CD4-positive, alpha-beta T cell treated with Interferon gamma for 1 hour (primary cell): ENCODE data around the gene NRDE2.

Experiments used
- DNase-seq: peaks from one replicate; pipeline ENCODE4 v3.0.0-alpha.2; 2020

Gene NRDE2

DNA sequence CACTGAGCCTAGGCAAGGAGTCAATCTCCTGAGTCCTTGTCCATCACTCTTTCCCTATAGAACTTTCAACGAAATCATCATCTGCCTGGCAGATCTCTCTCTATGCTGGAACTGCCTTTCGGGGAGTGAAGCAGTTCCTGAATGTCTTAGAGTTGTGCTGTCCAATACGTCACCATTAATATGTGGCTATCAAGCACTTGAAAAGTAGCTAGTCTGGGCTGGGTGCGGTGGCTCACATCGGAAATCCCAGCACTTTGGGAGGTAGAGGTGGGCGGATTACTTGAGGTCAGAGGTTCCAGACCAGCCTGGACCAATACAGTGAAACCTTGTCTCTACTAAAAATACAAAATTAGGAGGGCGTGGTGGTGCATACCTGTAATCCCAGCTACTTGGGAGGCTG, 35.1 kb downstream of the NRDE2 start:
- DNase-seq = no peak

DNA sequence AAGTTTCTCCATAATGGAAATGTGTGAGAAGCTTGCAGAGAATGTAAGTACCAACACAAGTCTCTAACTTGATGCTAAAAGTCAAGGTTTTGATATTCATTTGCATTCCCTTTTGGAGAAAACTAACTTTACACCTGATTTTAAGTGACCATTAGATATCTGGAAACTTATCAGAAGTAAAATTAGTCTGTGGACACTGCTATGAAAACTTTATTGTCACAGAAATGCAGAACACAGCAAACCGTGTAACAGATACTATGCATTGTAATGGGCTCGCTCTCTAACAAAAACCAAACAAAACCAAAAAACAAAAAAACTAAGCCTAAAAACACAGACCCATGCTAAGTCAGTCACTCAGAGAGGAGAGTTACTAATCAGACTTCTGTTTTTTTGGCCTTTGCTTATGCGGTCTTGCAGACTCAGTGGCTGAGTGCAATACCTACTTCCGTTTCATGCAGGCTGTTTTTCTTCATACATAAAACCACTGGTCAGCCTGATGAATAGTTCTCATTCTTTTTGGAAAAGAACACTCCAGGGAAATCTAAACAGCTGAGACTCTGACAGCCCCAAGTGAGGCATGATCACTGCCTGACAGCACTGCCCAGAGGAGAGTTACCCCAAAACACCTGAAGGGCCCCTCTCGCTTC, 35.7 kb downstream of the NRDE2 start:
- no peak for DNase-seq

DNA sequence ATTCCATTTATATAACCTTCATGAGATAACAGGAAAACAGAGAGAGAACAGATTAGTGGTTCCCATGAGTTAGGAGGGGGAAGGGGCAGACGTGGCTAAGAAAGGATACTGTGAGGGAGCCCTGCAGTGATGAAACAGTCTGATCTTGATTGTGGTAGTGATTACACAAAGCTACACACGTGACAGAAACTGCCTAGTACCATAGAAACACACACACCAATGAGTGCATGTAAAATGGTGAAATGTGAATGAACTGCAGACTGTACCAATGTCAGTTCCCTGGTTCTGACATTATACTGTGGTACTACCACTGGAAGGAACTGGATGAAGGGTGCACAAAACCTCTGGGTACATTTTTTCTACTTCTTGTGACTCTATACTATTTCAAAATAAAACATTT, 36.9 kb downstream of the NRDE2 start:
- DNase-seq = no peak

DNA sequence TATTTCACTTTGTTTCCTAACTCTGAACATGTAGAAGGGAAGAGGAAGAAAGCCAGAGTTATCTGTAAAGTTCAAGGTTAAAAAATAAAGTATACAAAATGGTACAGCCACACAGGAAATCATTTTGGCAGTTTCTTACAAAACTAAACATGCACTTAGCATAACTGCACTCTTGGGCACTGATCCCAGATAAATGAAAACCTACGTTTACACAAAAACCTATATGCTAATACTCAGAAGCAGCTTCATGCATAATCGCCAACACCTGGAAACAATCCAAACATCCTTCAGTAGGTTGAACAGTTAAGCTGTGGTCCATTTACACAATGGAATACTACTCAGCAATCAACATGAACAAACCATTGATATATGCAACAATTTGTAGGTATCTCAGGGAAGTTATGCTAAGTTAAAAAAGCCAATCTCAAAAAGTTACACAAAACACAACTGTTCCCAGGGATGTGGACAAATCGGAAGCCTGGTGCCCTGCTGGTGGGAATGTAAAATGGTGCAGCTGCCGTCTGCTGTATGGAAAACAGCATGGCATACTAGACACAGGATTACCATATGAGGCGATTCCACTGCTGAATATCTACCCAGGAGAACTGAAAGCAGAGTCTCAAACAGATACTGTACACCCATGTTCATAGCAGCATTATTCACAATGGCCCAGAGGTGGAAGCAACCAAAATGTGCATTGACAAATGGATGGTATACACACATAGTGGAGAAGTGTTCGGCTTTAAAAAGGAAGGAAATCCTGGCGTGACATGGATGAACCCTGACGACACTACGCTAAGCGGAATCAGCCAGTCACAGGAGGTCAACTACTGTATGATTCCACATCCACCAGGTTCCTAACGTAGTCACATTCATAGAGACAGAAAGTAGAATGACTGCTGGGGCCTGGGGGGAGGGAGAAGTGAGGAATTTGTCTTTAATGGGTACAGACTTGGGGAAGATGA, 37.7 kb downstream of the NRDE2 start:
- no peak for DNase-seq

DNA sequence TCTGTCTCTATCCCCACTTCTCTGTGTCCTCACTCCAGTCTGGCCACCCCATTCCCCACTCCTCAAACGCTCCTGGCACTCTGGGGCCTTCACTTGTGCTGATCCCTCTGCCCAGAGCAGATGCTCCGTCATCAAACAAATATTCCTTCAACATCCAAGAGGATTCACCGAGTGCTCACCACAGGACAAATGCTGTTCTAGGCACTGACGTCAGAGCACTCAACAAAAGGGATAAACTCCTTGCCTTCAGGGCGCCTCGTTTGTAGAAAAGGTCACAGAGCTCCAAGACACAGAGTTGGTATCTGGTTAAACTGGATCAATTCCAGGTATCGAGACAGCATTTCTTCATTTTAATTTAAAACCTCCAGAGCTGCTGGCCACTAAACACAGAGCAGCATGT, 40.0 kb downstream of the NRDE2 start:
- no peak for DNase-seq

DNA sequence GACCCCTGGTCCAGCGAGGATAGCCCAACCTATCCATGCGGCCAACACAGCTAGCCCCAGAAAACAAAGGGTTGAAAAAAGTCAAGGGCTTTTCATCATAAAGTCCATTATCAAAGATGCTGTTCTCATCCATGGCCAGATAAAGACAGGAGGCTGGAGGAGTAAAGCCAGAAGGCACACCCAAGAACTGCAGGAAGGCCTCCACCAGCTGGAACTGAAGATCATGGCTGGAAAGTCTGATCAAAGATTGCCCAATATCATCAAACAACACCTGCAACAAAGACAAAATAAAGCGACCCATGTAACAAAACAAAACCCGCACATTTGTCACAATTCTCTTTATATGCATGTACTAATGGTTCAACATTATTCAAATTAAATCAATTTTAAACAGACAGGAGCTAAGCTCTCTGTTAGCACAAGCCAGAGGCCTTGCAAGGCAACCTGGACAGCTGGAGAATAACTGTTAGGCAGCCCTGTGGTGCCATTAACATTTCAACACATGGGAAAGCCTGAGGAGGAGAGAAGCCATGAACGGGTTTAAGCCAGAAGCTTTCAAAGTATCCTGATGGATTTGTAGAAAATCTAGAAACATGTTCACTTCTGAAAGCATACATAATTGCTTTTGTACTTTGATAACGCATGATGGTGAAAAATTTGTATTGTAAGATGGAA, 41.3 kb downstream of the NRDE2 start:
- no peak for DNase-seq

DNA sequence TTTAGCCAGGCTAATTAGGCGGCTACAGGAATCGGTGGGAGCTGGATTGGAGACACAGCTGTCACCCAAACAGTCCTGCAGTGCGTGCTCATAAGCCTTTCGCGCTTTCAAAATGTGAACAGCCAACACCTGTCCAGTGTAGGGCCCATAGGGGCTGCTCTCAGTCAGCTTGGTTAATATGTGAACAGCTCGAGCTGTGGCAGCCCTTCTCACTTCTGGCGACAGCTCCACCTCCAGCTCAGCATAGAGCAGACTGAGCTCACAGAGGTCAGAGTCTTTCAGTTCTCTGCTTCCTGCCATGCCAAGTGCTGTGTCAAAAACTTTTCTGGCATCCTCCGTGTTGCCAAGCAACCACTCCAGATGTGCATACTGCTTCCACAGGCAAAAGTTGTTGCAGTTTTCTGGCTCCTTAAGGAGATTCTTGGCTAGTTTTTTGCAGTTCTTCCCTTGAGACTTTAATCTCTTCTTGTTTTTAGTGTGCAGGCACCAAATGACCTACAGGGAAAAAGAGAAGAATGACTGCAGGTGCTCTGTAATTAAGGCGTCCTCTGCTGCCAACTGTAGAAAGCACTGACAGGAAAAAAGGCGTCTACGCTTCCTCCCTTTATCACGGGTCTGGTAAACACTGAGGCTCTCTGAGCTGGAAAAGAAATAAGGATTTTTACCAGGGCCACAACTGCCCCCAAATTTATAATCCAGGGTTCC, 42.9 kb downstream of the NRDE2 start:
- no peak for DNase-seq

DNA sequence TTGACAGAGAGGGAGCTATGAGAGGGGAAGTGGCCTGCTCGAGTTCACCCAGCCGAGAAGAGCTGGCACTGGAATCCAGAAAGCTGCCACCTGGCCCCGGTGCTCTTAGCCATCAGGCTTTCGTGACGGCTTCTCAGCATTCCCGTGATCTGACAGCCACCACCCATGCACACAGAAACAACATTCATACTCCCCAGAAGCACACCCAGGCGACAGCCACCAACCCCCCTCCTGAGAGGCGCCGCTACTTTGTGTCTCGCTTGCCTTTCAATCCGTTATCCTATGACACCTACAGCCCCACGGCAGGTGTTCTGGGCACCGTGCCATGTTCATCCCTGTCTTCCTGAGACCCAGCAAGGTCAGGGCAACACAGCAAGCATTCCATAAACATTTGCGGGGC, 44.0 kb downstream of the NRDE2 start:
- DNase-seq = no peak

DNA sequence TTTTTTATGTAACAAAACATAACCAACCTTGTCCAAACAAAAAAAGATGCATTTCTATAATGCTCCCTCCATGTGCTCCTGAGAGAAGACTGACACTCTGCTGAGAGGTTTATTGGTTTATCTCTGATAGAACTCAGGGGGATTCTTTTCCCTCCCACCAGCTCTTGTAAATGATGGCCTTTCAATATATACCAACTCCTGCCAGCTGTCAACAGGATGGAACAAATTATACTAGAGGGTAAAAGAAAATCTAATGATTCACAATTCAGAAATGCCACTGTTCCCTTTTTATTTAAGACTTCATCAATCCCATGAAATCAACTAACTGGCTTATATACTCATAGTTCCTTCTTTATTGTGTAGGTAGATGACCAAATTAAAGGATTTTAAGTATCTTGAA, 50.0 kb downstream of the NRDE2 start:
- DNase-seq = no peak

DNA sequence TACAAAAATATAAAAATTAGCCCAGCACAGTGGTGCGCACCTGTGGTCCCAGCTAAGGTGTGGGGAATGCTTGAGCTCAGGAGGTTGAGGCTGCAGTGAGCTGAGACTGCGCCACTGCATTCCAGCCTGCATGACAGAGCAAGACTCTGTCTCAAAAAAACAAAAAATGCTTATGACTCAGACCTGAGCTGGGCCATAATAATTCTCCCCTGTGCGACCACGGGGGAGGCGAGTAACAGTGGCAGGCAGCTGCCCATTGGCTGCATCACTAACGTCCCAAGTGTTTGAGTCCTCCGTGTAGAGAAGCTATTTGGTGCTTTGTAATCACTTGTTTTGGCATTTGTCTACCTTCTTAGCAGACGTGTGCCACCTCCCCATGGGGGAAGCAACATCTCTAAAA, 50.5 kb downstream of the NRDE2 start:
- no peak for DNase-seq

DNA sequence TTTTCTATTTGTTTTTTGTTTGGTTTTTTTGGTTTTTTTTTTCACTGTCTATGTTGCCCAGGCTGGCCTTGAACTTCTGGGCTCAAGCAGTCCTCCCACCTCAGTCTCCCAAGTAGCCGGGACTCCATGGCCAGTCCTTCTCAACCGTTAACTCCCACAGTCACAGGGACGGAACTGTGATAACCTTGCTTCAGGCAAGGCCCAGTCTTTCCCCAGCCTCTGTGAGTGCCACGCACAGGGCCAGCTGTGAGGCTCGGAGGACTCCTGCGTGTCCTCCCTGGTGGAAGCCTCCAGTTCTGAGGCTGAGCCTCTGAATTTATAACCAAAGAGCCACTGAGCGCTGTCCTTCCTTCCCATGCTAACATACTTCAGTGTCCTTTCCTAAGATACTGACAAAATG, 51.6 kb downstream of the NRDE2 start:
- no peak for DNase-seq

DNA sequence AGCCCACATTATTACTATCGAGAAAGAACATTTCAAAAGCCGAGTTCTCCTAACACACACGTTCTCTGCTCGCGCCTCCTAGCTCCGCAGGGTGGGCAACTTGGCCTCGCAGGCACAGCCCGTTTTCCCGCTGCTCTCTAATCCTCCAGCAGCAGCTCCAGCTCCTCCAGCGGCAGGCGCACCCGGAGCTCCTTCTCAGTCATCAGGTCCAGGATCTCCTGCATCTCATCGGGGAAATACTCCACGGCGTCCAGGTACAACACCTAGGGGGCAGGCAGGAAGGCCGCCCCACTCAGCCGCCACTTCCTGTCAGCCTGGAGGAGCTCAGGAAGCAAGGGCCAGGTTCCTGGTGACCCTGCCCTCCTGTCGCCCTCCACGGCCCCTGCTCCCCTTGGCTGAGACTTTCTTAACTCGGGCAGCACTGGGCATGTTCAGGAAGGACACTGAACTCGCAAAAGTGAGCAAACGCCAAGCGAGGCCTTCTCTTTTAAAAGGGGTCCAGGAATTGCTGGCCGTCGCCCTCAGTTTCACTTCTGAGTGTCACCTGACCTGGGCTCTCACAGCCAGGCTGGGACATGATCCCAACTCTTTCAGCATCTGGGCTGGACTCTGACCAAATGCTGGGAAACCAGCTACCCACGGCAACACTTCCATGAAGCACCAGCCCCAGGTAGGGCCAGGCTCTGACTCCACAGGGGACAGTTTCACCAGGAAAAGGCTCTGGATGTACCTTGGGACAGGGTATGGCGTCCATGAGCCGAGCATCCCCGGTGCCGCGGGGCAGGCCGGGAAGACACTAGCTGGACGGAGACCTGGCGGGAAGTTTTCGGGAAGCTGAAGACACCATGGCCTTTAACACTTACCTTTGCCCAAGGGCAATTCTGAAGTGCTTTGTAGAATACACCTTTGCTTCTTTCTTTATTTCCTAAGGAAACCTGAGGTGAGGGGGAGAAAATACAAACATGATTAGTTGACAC, 53.3 kb downstream of the NRDE2 start:
- DNase-seq = no peak

DNA sequence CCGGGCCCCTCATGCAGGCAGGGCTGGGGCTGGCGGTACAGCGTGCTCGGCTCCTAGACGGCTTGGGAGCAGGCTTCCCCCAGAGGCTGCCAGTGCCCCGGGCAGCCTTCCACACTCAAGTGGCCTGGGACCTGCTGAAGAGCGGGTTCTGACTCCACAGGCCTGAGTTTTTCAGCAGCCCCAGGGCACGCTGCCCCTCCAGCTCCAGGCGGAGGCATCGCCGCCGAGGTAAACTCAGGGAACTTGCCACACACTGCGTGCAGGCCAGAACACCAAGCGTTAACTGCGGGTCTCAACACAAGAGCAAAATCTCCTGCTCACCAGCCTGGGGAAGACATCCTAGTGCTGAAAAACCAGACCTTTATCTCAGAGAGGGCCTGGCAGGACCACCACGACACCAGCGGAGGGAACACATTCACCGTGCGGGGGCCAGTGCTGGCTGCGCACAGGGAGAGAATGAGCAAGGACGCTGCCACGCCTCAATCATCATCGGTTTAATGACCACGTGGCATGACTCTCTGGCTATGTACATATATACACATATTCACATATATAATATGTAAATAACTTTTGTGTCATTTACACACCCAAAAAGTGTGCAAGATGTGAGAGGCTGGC, 54.1 kb downstream of the NRDE2 start:
- no peak for DNase-seq

DNA sequence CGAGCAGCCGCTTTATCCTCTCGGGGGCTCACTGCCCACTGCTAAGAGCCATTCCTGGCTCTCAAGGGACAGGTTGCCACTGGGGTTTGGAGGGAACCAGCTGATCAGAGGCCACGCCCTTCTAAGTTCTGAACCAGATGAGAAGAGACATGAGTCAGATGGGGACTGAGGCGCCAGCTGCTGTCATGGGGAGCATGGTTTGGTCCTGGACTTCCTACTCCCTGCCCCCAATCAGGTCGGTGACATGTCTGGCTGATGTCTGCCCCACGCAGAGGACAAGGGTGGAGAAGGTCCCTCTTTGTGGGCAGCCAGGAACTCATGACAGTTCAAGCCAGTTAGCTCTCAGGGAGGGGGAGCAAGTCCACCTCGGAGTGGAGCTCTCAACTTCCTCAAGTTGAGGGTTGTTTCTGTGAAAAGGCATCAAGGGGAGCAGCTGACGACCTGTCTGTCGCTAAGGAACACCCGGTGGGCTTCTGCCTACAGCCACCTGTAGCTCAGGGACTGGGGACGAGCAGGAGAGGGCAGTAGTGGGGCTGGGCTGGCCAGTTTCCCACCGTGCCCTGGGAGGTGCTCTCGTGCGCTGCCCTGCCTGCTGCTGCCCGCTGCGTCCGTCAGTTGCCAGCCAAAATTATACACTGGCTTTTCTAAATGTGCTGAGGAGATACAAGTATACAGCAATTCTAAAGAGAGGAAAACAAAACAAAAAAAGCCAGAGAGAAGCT, 54.9 kb downstream of the NRDE2 start:
- DNase-seq = no peak

DNA sequence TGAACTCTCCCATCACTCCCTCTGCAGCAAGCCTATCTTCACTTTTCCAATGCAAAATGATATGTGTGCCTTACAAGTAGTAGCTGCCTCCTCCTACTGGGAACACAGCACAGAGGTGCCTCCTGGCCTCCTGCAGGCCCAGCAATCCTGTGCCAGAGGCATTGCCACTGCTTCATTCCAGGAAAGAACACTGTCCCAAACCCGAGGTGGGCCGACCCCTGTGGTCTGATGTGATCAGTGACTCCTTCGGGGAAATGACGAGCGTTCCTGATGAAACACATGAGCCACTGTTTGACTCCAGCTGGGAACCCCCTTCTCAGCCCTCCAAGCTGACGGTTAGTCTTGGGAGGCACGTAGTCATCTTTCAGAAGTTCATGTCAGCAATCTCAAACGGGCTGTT, 55.9 kb downstream of the NRDE2 start:
- DNase-seq = no peak

DNA sequence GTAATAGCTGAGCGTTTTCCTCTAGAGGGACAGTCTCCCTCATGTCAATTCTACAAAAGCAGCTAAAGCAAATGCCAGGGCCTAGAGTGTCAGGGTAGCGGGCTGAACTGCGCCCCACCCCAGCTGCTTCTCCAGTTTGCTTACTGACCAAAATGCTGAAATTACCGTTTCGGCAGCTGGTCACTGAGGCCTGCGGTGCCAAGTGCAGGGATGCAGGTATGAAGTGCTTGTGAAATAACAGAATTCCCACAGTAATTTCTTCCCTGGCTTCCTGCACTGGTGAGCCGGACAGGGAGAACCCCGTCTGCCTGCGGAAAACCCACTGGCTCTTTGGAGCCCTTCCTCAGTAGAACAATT, 56.3 kb downstream of the NRDE2 start:
- DNase-seq = no peak

DNA sequence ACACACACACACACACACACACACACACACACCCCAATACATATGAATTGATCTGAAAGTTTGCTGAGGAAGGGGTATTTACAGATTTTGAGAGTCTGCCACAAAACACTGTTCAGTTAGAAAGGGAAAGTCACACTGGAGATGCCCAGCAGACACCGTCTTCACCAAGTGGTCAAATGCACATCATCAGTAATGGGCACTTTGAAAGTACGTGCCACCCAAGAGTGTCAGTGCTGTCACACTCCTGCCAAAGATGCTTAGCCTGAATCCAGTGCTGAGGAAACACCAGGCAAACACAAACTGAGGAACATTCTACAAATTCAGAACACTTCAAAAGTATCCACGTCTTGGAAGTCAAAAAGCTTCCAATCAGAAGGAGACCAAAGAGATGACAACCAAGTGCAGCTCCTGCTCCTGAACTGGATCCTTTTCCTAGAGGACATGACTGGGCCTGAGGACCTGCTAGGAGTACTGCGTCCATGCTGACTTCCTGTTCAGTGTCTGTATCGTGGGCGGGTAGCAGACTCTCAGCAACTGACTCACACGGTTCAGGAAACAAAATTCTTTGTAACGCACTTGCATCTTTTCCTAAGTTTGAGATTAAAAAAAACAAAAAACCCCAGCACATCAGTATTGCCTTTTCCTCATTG, 56.8 kb downstream of the NRDE2 start:
- DNase-seq = no peak

DNA sequence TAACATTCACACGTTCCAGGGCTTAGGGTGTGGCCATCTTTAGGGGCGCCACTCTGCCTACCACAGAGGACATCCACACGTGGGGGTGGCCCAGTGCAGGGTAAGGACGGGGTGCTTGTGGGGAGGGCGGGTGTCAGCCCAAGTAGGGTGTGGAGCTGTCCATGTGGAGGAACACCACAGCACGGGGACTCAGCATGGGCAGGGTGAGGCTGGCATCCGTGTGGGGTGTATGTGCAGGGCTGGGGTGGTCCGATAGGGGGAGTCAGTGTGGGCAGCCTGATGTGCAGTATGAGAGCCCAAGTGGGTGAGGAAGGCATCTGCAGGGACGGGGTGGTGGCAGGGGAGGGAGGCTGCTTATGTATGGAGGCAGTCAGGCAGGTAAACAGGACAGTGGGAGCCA, 57.7 kb downstream of the NRDE2 start:
- no peak for DNase-seq

DNA sequence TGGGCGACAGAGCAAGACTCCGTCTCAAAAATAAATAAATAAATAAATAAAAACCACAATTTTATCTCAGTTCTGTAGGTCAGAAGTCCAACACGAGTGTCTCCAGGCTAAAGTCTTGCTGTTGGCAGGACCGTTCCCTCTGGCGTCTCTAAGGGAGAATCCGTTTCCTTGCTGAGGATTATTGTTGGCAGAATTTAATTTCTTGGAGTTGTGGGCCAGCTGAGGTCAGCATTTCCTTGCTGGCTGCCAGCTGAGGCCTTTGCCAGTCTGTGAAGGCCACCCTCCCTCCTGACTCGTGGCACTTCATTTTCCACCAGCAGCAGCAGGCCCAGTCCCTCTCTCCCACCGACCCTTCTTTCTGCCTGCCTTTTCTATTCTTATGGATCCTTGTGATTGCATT, 58.2 kb downstream of the NRDE2 start:
- DNase-seq = no peak

DNA sequence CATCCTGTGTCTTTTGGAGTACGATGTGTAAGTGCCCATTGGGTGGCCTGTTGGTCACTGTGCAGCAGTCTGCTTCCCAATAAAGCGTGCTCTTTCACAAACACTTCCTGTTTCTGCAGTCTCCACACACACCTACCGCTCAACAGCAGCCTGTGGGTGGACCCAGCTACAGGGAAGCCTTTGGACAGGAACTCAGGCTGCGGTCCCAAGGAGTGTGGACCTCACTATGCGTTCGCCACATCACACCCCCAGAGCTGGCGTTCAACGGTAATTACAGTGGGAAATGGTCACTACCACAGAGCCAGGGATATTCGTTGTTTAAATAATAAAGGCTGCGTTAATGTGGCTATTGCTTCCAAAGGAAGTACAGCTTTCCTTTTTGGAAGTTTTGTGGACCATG, 59.2 kb downstream of the NRDE2 start:
- no peak for DNase-seq
